ENCODE measurements around the gene IGSF9B. TPM values are rescaled to one million over a fixed set of nuclear protein-coding genes. Genes with fewer than 3 reads are reported as not detected.
"Not testable (repeated sequence)": the region's sequence is repeated elsewhere in the genome, so short reads cannot be mapped to it uniquely, and the experiment has no call there.

Gene IGSF9B, protein sequence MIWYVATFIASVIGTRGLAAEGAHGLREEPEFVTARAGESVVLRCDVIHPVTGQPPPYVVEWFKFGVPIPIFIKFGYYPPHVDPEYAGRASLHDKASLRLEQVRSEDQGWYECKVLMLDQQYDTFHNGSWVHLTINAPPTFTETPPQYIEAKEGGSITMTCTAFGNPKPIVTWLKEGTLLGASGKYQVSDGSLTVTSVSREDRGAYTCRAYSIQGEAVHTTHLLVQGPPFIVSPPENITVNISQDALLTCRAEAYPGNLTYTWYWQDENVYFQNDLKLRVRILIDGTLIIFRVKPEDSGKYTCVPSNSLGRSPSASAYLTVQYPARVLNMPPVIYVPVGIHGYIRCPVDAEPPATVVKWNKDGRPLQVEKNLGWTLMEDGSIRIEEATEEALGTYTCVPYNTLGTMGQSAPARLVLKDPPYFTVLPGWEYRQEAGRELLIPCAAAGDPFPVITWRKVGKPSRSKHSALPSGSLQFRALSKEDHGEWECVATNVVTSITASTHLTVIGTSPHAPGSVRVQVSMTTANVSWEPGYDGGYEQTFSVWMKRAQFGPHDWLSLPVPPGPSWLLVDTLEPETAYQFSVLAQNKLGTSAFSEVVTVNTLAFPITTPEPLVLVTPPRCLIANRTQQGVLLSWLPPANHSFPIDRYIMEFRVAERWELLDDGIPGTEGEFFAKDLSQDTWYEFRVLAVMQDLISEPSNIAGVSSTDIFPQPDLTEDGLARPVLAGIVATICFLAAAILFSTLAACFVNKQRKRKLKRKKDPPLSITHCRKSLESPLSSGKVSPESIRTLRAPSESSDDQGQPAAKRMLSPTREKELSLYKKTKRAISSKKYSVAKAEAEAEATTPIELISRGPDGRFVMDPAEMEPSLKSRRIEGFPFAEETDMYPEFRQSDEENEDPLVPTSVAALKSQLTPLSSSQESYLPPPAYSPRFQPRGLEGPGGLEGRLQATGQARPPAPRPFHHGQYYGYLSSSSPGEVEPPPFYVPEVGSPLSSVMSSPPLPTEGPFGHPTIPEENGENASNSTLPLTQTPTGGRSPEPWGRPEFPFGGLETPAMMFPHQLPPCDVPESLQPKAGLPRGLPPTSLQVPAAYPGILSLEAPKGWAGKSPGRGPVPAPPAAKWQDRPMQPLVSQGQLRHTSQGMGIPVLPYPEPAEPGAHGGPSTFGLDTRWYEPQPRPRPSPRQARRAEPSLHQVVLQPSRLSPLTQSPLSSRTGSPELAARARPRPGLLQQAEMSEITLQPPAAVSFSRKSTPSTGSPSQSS (N-terminal part only)
- total RNA-seq: 100 to 1,000 TPM in 1 of 2 experiments, 10 to 100 TPM in 1; 96.3 to 118 TPM

DNA sequence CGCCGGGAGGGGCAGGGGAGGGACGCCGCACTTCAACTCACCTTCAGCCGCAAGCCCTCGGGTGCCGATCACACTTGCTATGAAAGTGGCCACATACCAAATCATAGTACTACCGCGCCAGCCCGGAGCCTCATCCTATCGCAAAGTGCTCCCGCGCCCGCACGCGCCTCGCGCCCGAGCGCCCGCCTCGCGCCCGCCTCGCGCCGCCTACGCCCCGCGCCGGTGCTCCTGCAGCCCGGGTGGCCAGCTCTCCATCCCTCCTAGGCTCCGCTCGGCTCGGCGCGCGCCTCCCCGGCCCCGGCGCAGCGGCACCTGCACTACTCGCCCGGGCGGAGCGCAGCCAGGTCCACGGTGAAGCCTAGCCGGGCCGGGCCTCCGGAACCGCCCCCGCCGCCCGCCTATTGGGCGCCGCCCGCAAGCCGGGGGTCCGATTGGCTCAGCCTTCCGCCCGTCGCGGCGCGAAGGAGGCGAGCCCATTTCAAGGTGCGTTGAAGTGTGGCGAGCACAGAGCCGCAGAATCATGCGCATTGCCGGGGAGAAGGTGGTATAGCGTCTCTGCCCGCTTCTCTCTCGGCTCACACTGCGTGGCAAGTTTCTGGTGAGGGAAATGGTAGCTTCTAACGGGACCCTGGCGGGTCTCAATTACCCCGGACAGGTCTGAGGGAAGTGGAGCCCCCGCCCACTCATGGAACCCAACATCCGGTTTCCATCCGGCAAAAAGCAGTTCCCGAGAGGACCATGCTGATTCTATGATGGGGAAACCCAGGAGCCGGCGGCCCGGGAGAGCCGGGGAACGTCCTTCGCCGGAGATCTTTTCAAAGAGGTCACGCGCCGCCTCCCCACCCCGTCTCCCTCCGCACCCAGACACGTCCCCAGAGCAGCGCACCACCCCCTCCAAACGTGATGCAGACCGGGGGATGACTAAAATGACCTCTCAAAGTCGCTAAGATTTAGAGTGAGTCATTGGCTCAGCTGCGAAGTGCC, at the start of gene IGSF9B:
Gene IGSF9B, minus strand, starts transcription at position 319 of the 984 bp plus-strand sequence. Its CDS starts 214 bp downstream, at position 105.
- peak; percentile 93 for DNase-seq
- peak within 1 kb of the TSS; percentile 92 for H3K27ac Mint-ChIP-seq
- ChIA-PET CTCF (interaction anchor here (1.0 to 6.2 kb wide), 3 partner anchors 11 to 93 kb away, joined by 3 to 49 read pairs (median 18); no protein-coding TSS in a partner anchor), POLR2A (interaction anchor here (0.6 to 1.7 kb wide), 4 partner anchors 10 to 317 kb away, joined by 5 to 8 read pairs (median 6); no protein-coding TSS in a partner anchor)
- peaks cover 18% of the 10 kb centered on the region for H3K36me3 Mint-ChIP-seq (ENCODE audit: low read depth)
- peak; percentile 97 for ATAC-seq
- H3K9me3 Mint-ChIP-seq (ENCODE audit: insufficient read depth): no peaks in the 10 kb centered on the region
- H3K27me3 Mint-ChIP-seq (ENCODE audit: low read depth): peaks cover 16% of the 10 kb centered on the region
- H3K4me1 Mint-ChIP-seq (ENCODE audit: low read depth): peaks cover 44% of the 10 kb centered on the region
- H3K4me3 Mint-ChIP-seq: peak within 1 kb of the TSS; percentile 91

DNA sequence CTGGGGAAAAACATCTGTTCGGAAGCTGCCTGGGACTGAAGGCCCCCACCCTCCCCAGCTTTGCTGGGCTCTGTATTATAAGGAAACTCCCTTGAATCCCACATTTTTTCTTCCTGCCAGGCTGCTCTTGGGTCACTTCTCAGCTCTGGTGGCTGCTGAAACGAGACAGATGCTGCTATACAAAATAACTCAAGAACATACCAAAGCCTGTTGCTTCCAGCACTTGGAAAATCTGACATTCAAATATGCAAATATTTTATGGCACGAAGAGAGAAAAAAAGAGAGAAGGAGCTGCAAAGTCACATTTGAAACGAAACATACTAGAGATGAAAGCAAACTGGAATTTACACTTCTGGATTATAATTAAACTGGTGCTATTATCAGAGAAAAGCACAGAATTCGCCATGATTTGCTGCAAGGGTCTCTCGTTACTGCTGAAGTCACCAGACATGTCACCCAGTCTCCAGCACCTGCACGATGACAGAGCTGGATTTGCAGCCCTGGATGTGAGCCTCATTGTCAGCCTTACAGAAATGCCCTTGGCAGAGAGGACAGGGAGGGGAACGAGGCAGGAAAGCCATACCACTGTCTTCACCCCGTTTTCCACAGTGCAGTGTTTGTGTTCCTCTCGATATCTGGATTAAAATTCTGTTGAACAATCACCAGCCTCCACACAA, 47.9 kb upstream of the IGSF9B start:
- no peak overlapping the region for H3K4me3 Mint-ChIP-seq
- DNase-seq (no peak), ATAC-seq (no peak)
- no peak overlapping the region for H3K27ac Mint-ChIP-seq
- POLR2A ChIA-PET: no interaction called here
- CTCF ChIA-PET: no interaction called here
- H3K27me3 Mint-ChIP-seq (ENCODE audit: low read depth): peaks cover 7% of the 10 kb centered on the region
- no peaks in the 10 kb centered on the region for H3K4me1 Mint-ChIP-seq (ENCODE audit: low read depth)
- H3K36me3 Mint-ChIP-seq (ENCODE audit: low read depth): no peaks in the 10 kb centered on the region
- H3K9me3 Mint-ChIP-seq (ENCODE audit: insufficient read depth): no peaks in the 10 kb centered on the region

- DNase-seq: no peak
- Mint-ChIP-seq H3K27ac (no peak overlapping the region), H3K4me3 (no peak overlapping the region), H3K36me3 (ENCODE audit: low read depth) (no peaks in the 10 kb centered on the region), H3K9me3 (ENCODE audit: insufficient read depth) (no peaks in the 10 kb centered on the region), H3K4me1 (ENCODE audit: low read depth) (no peaks in the 10 kb centered on the region), H3K27me3 (ENCODE audit: low read depth) (peaks cover 2% of the 10 kb centered on the region)
- no peak for ATAC-seq
- ChIA-PET CTCF (interaction anchor here (0.6 kb wide), 1 partner anchor 19 kb away, joined by 3 read pairs; no protein-coding TSS in a partner anchor), POLR2A (no interaction called here)
These were observed 47.2 kb upstream of the IGSF9B start for GRCh38 chr11:134003792-134004495.

DNA sequence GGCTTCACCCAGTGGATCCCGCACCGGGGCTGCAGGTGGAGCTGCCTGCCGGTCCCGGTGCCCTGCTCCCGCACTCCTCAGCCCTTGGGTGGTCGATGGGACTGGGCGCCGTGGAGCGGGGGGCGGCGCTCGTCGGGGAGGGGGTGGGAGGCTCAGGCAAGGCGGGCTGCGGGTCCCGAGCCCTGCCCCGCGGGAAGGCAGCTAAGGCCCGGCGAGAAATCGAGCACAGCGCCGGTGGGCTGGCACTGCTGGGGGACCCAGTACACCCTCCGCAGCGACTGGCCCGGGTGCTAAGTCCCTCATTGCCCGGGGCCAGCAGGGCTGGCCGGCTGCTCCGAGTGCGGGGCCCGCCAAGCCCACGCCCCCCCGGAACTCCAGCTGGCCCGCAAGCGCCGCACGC, 46.1 kb upstream of the IGSF9B start:
- DNase-seq; POLR2A ChIA-PET; ATAC-seq; H3K27me3 Mint-ChIP-seq (ENCODE audit: low read depth); H3K4me1 Mint-ChIP-seq (ENCODE audit: low read depth); H3K36me3 Mint-ChIP-seq (ENCODE audit: low read depth); H3K4me3 Mint-ChIP-seq; H3K27ac Mint-ChIP-seq; H3K9me3 Mint-ChIP-seq (ENCODE audit: insufficient read depth): not testable (repeated sequence)
- CTCF ChIA-PET: interaction anchor here (1.3 kb wide), 1 partner anchor 47 kb away, joined by 5 read pairs; no protein-coding TSS in a partner anchor

DNA sequence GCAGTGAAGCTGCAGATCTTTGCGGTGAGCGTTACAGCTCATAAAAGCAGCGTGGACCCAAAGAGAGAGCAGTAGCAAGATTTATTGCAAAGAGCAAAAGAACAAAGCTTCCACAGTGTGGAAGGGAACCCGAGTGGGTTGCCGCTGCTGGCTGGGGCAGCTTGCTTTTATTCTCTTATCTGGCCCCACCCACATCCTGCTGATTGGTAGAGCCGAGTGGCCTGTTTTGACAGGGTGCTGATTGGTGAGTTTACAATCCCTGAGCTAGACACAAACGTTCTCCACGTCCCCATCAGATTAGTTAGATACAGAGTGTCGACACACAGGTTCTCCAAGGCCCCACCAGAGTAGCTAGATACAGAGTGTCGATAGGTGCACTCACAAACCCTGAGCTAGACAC, 45.6 kb upstream of the IGSF9B start:
- POLR2A ChIA-PET; H3K9me3 Mint-ChIP-seq (ENCODE audit: insufficient read depth): not testable (repeated sequence)

DNA sequence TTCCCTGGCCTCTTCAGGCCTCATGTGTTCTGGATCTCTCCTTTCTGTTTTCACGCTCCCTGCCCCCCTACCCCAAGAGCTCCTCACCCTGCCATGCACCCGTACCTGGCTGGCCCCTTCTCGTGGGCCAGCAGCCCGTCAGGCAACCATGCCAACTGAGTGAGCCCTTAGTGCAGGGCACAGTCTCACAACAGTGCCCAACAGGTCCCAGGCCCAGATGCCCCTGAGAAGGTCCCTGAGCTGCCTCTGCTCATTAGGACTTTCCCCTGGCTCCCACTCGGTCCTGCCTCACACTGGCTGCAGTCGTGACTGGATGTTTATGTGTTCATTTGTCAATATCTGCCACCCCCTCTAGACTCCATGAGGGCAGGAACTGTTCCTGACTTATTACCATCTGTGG, 44.8 kb upstream of the IGSF9B start:
- Mint-ChIP-seq H3K4me3 (no peak overlapping the region), H3K9me3 (ENCODE audit: insufficient read depth) (no peaks in the 10 kb centered on the region), H3K4me1 (ENCODE audit: low read depth) (no peaks in the 10 kb centered on the region), H3K36me3 (ENCODE audit: low read depth) (no peaks in the 10 kb centered on the region), H3K27ac (no peak overlapping the region), H3K27me3 (ENCODE audit: low read depth) (peaks cover 3% of the 10 kb centered on the region)
- ATAC-seq: no peak
- no peak for DNase-seq
- CTCF ChIA-PET: interaction anchor here (1.3 kb wide), 1 partner anchor 49 kb away, joined by 5 read pairs; no protein-coding TSS in a partner anchor
- POLR2A ChIA-PET: no interaction called here

More for the DNA sequence above, 45.6 kb upstream of the IGSF9B start:
- not testable (repeated sequence) for H3K27me3 Mint-ChIP-seq (ENCODE audit: low read depth); DNase-seq; H3K4me3 Mint-ChIP-seq; H3K36me3 Mint-ChIP-seq (ENCODE audit: low read depth); ATAC-seq; H3K27ac Mint-ChIP-seq; H3K4me1 Mint-ChIP-seq (ENCODE audit: low read depth)
- CTCF ChIA-PET: interaction anchor here (1.3 kb wide), 1 partner anchor 48 kb away, joined by 5 read pairs; no protein-coding TSS in a partner anchor

DNA sequence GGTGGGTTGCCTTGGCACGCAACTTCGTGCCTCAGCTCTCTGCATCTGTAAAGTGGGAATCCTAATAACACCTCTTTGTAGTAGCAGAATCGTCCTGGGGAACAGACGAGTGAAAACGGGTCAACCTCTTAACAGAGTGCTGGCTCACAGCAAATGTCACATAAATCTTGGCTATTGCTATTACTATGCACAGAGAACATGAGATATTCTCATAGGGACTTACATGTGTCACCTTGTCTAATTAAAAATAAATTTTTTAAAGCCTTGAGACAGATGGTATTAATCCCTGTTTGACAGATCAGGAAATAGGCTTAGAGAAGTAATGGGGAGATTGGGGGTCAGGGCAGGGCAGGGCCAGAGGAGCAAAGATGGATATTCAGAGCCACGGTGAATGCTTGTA, 44.3 kb upstream of the IGSF9B start:
- DNase-seq: no peak
- POLR2A ChIA-PET: no interaction called here
- Mint-ChIP-seq H3K27ac (no peak overlapping the region), H3K9me3 (ENCODE audit: insufficient read depth) (no peaks in the 10 kb centered on the region), H3K4me3 (no peak overlapping the region), H3K36me3 (ENCODE audit: low read depth) (no peaks in the 10 kb centered on the region), H3K27me3 (ENCODE audit: low read depth) (peaks cover 5% of the 10 kb centered on the region), H3K4me1 (ENCODE audit: low read depth) (no peaks in the 10 kb centered on the region)
- CTCF ChIA-PET: no interaction called here
- no peak for ATAC-seq

- H3K4me3 Mint-ChIP-seq: no peak overlapping the region
- no peaks in the 10 kb centered on the region for H3K4me1 Mint-ChIP-seq (ENCODE audit: low read depth)
- H3K36me3 Mint-ChIP-seq (ENCODE audit: low read depth): no peaks in the 10 kb centered on the region
- peaks cover 5% of the 10 kb centered on the region for H3K27me3 Mint-ChIP-seq (ENCODE audit: low read depth)
- ChIA-PET CTCF (no interaction called here), POLR2A (no interaction called here)
- no peak overlapping the region for H3K27ac Mint-ChIP-seq
- DNase-seq (no peak), ATAC-seq (no peak)
- no peaks in the 10 kb centered on the region for H3K9me3 Mint-ChIP-seq (ENCODE audit: insufficient read depth)
These were observed 42.6 kb upstream of the IGSF9B start for GRCh38 chr11:133999355-133999754.

DNA sequence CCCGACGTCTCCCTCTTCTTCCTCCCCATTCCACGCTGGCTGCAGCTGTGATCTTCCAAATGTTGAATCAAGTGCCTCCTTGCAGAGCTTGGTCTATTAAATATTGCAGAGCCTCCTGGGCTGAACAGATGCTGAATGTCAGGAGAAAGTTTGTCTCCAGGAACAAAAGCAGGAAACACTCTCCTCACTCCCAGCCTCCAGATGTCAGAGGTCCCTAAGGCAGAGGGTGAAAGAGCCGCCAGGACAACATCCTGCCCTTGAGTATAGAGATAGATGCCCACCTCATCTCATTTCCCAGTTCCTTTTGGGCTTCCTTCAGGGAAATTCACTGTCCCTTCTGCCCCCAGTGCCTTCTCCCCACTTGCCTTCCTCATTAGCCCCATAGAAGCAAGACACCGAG, 40.8 kb upstream of the IGSF9B start:
- CTCF ChIA-PET: no interaction called here
- DNase-seq: no peak
- Mint-ChIP-seq H3K36me3 (ENCODE audit: low read depth) (no peaks in the 10 kb centered on the region), H3K9me3 (ENCODE audit: insufficient read depth) (no peaks in the 10 kb centered on the region), H3K27me3 (ENCODE audit: low read depth) (peaks cover 5% of the 10 kb centered on the region), H3K27ac (no peak overlapping the region), H3K4me1 (ENCODE audit: low read depth) (no peaks in the 10 kb centered on the region), H3K4me3 (no peak overlapping the region)
- POLR2A ChIA-PET: no interaction called here
- ATAC-seq: no peak

DNA sequence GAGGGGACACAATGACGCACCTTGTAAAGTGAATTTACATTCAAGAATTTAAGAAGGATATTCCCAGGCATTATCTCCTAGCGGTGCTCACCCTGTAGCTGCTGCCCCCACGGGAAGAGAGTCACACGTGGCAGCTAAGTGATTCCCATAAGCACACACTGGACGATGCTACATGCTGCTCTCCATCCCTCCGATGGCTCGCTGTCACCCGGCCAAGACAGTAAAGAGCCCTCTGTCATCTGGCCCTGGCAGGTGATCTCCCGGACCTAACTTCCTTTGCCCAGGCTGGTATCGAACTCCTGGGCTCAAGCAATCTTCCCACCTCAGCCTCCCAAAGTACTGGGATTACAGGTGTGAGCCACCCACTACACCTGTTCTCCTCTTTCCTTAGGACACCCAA, 39.9 kb upstream of the IGSF9B start:
- Mint-ChIP-seq H3K27ac (no peak overlapping the region), H3K36me3 (ENCODE audit: low read depth) (no peaks in the 10 kb centered on the region), H3K4me1 (ENCODE audit: low read depth) (peaks cover 3% of the 10 kb centered on the region), H3K9me3 (ENCODE audit: insufficient read depth) (no peaks in the 10 kb centered on the region), H3K27me3 (ENCODE audit: low read depth) (peaks cover 5% of the 10 kb centered on the region), H3K4me3 (no peak overlapping the region)
- DNase-seq (no peak), ATAC-seq (no peak)
- ChIA-PET POLR2A (no interaction called here), CTCF (no interaction called here)

Measured in activated CD8-positive, alpha-beta T cell treated with anti-CD3 and anti-CD28 coated beads, Interleukin-2, amount 10 ng/mL, durations not matched to agents 7 days and 5 days (primary cell).